HepG2 (cell line): ENCODE data around the gene TOM1L2. TPM values are rescaled to one million over a fixed set of nuclear protein-coding genes. Genes with fewer than 3 reads are reported as not detected.
A peak's percentile ranks its signal among the peaks of the same experiment; 100 is the strongest.

Experiments used
- ATAC-seq: fragments of 200-7000 bp; cut with Tn5 transposase; 3 replicates; pipeline ENCODE4 v1.9.1; 2020; ENCODE audit warnings: mild to moderate bottlenecking, moderate library complexity
- BruUV-seq: library from RNA; stranded (reverse); fragments of 400-500 nt; replicated peaks from 2 replicates; lab custom pipeline; 2021; lab: Mats Ljungman, UMichigan
- CTCF ChIA-PET: fragments of 300-600 bp; formaldehyde crosslinking; extraction: SDS; loops from one replicate; lab custom pipeline; 2021; ENCODE audit warnings: low total read pairs, inconsistent platforms, low intra/inter-chr PET ratio; lab: Yijun Ruan, JAX
- POLR2A ChIA-PET: fragments of 350-600 bp; sonication (Branson Sonifier 250); formaldehyde crosslinking; loops from one replicate; lab custom pipeline; 2020; ENCODE audit warnings: antibody characterized with exemption, inconsistent platforms; lab: Yijun Ruan, JAX
- DNase-seq: peaks from one replicate; pipeline ENCODE4 v3.0.0-alpha.2; 2015; ENCODE audit warnings: low spot score
- FAIRE-seq: peaks from 3 replicates; lab custom pipeline; 2011; peaks lifted over from hg19 to GRCh38; lab: Jason Lieb, UNC
- H2AFZ ChIP-seq: one replicate; pipeline ENCODE4 v1.6.1; 2011; ENCODE audit warnings: low read length, inconsistent platforms
- H3K27ac ChIP-seq: fragments of 300-600 bp; 3 replicates; pipeline ENCODE4 v1.8.0; 2011; ENCODE audit warnings: mixed run types, mild to moderate bottlenecking, mixed read lengths, low read length, inconsistent platforms; ENCODE audit not compliant: insufficient read depth; ENCODE audit errors: extremely low read length
- H3K27me3 ChIP-seq, 2 experiments: fragments of 200-600 bp in 1 of 2; 2 replicates in 1 of 2; 3 replicates in 1 of 2; pipeline versions ENCODE4 v1.6.0 to v1.8.0; 2011; ENCODE audit warnings: low read length in 2 of 2, mild to moderate bottlenecking in 2 of 2, moderate library complexity in 2 of 2, inconsistent platforms in 1 of 2; ENCODE audit not compliant: insufficient read depth in 2 of 2, control insufficient read depth in 1 of 2
- H3K36me3 ChIP-seq, 2 experiments: fragments of 200-600 bp in 1 of 2; replicated peaks in 1 of 2; 2 replicates in 1 of 2; 3 replicates in 1 of 2; pipeline versions ENCODE4 v1.5.1 to v1.8.0; 2011; ENCODE audit warnings: low read length in 2 of 2, inconsistent platforms in 1 of 2; ENCODE audit not compliant: insufficient read depth in 2 of 2, control insufficient read depth in 1 of 2
- H3K4me1 ChIP-seq: 2 replicates; pipeline ENCODE4 v1.5.1; 2012; ENCODE audit warnings: low read length, inconsistent platforms; ENCODE audit not compliant: insufficient read depth
- H3K4me2 ChIP-seq: 2 replicates; pipeline ENCODE4 v1.6.0; 2011; ENCODE audit warnings: low read depth, low read length, inconsistent platforms
- H3K4me3 ChIP-seq, 3 experiments: fragments of 200-600 bp in 1 of 3; sonication (generic), shearing (Covaris generic) in 1 of 3; replicated peaks in 1 of 3; 2 replicates each; pipeline ENCODE4 v1.5.1; 2011 to 2016; ENCODE audit warnings: low read length in 3 of 3, inconsistent platforms in 2 of 3, low read depth in 2 of 3, mild to moderate bottlenecking in 2 of 3, control low read depth in 1 of 3, mixed read lengths in 1 of 3; ENCODE audit not compliant: insufficient read depth in 1 of 3
- H3K79me2 ChIP-seq: one replicate; pipeline ENCODE4 v1.6.1; 2011; ENCODE audit warnings: low read length, inconsistent platforms; ENCODE audit not compliant: insufficient read depth
- H3K9ac ChIP-seq: 2 replicates; pipeline ENCODE4 v1.6.0; 2011; ENCODE audit warnings: mild to moderate bottlenecking, low read depth, low read length, inconsistent platforms; ENCODE audit not compliant: insufficient read depth
- H3K9me3 ChIP-seq: 2 replicates; pipeline ENCODE4 v1.5.1; 2012; ENCODE audit warnings: mild to moderate bottlenecking, low read length
- H4K20me1 ChIP-seq: 2 replicates; pipeline ENCODE4 v1.6.0; 2011; ENCODE audit warnings: inconsistent platforms, mild to moderate bottlenecking, low read length, moderate library complexity; ENCODE audit not compliant: insufficient read depth
- ZFP90 ChIP-seq: sonication (generic); formaldehyde crosslinking; IDR thresholded peaks from 2 replicates; pipeline ENCODE4 v1.8.0; 2022; ENCODE audit warnings: missing genetic modification reagents, mild to moderate bottlenecking, inconsistent platforms, borderline replicate concordance
- ZMYM3 ChIP-seq: sonication (generic); formaldehyde crosslinking; IDR thresholded peaks from 2 replicates; pipeline ENCODE4 v1.5.1; 2020; ENCODE audit warnings: mild to moderate bottlenecking, missing genetic modification reagents
- ZNF564 ChIP-seq: sonication (generic); formaldehyde crosslinking; IDR thresholded peaks from 2 replicates; pipeline ENCODE4 v1.8.1; 2023; ENCODE audit warnings: mild to moderate bottlenecking, missing genetic modification reagents
- WGBS: methylation state at CpG from one replicate; pipeline ENCODE4 v1.1.6; 2017; ENCODE audit warnings: low lambda C conversion rate; 5-methylcytosine and 5-hydroxymethylcytosine counted together
- in situ Hi-C: cut with HindIII; loops from 2 replicates; pipeline ENCODE4 v1.10.0; 2017; ENCODE audit warnings: low pct_unique_long_range_greater_than_20kb; ENCODE audit not compliant: extremely low pct_ligation_motif_present
- intact Hi-C: fragments of 100-400 bp; cut with micrococcal nuclease; formaldehyde crosslinking; loops from one replicate; pipeline ENCODE4 v1.10.0; 2022; ENCODE audit not compliant: unreplicated experiment
- polyA plus RNA-seq, 8 experiments: library from polyadenylated mRNA; depleted of rRNA in 3 of 8; stranded (reverse) in 7 of 8; unstranded in 1 of 8; fragments of >200 nt; fragmentation: Illumina TruSeq in 4 of 8; extraction: Trizol in 4 of 8; gene quantifications; 2 replicates each; pipeline versions ENCODE4 v1.2.1 to v1.2.3, GENCODE V29; 2011 to 2016; ENCODE audit warnings: low read depth in 4 of 8, missing spikeins in 1 of 8, mixed read lengths in 1 of 8; ENCODE audit not compliant: insufficient read depth in 1 of 8
- total RNA-seq, 5 experiments: library from RNA; depleted of rRNA; stranded (reverse); fragments of >200 nt; fragmentation: Illumina TruSeq; extraction: Trizol; gene quantifications; 2 replicates each; pipeline ENCODE4 v1.2.3, GENCODE V29; 2016; ENCODE audit warnings: low read depth in 1 of 5
- TF ChIP-seq, protein P1 (sequence below): sonication (generic); formaldehyde crosslinking; IDR thresholded peaks from 2 replicates; pipeline ENCODE4 v1.5.1; 2020; ENCODE audit warnings: missing genetic modification reagents, mild to moderate bottlenecking, borderline replicate concordance

The TOM1L2 gene
- total and polyA plus RNA-seq, 2 of the 13 experiments (the other 11 are each of a cell fraction or from before 2014, with no cell fraction given) = 4.7 to 7.4 TPM

DNA sequence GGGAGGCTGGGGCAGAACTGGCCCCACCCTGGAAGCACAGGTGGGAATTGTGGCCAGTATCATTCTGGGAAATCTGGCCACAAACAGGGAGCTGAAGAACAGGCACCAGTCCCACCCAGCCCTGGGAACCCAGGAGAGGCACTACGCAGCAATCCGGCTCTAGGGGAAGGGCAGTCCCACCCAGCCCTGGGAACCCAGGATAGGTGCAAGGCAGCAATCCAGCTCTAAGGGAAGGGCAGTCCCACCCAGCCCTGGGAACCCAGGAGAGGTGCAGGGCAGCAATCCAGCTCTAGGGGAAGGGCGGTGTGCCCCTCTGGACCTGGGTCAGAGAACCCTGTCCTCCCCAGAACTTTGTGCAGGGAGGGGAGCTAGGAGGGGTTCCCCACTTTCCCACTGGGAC lies 7.6 kb upstream of the TOM1L2 start:
- CTCF ChIA-PET = no interaction called here
- Histone ChIP-seq H3K4me3 (no peak overlapping the region), H3K9ac (no peak overlapping the region), H2AFZ (no peak overlapping the region), H4K20me1 (no peaks in the 10 kb centered on the region), H3K36me3 (no peaks in the 10 kb centered on the region), H3K27me3 (peaks cover 8 to 35% of the 10 kb centered on the region in 2 experiments; a peak in 4 of 5 replicates), H3K79me2 (no peaks in the 10 kb centered on the region), H3K27ac (no peak overlapping the region), H3K4me1 (peaks cover 17% of the 10 kb centered on the region), H3K9me3 (no peaks in the 10 kb centered on the region), H3K4me2 (no peak overlapping the region)
- WGBS = 80% methylated on average over 1 of the region's 3 CpGs
- FAIRE-seq (no peak), ATAC-seq (no peak), DNase-seq (no peak)
- intact Hi-C loops (no loop called here), in situ Hi-C loops (no loop called here)
- POLR2A ChIA-PET = no interaction called here
- BruUV-seq = no TSS peak
- TF ChIP-seq ZNF564 (CRISPR knock-in tag) = peak; percentile 95; the same call in 1 of the 2 replicates
- TF ChIP-seq, protein P1, sequence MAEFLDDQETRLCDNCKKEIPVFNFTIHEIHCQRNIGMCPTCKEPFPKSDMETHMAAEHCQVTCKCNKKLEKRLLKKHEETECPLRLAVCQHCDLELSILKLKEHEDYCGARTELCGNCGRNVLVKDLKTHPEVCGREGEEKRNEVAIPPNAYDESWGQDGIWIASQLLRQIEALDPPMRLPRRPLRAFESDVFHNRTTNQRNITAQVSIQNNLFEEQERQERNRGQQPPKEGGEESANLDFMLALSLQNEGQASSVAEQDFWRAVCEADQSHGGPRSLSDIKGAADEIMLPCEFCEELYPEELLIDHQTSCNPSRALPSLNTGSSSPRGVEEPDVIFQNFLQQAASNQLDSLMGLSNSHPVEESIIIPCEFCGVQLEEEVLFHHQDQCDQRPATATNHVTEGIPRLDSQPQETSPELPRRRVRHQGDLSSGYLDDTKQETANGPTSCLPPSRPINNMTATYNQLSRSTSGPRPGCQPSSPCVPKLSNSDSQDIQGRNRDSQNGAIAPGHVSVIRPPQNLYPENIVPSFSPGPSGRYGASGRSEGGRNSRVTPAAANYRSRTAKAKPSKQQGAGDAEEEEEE = no peak

DNA sequence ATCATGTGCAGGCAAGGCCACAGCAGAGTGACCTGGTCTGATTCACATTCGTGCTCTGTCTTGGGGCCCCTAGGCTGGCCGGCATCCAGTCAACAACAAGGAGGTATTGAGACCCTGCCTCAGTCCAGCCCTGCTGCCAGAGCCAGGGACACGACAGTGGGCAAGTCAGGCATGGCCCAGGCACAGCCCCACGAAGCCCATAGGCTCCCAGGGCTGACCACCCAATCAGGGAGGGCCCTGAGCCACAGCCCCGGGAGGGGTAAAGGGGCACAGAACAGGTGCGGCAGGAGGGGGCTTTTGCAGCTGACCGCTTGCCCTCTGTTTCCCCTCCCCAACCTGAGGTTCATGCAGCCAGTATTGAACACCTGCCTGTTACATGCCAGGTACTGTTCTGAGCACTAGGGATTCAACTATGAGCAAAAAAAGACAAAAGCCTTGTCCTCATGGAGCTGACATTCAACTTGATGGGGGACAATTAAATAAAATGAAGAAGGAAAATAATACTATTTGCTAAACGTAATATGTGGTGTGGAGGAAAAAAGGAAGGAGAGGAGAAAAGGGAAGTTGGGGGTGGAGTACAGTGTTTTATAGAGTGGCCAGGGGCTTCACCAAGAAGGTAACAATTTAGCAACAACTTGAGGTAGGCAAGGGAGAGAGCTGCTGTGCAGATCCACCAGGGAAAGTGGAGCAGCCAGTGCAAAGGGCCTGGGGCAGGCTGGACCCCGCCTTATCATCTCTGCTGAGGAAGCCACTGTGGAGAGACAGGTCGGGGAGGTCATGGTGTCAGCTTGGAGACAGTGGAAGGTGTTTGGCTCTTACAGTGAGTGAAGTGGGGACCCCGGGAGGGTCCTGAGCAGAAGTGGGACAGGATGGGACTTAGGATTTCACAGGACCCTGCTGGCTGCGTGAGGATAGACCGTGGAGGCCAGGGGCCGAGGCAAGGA lies 6.6 kb upstream of the TOM1L2 start:
- intact Hi-C loops = no loop called here
- Histone ChIP-seq H3K4me3 (no peak overlapping the region), H3K4me1 (peaks cover 14% of the 10 kb centered on the region), H3K36me3 (no peaks in the 10 kb centered on the region), H3K27me3 (peaks cover 8 to 35% of the 10 kb centered on the region in 2 experiments; a peak in 4 of 5 replicates), H3K4me2 (no peak overlapping the region), H3K79me2 (no peaks in the 10 kb centered on the region), H3K9ac (no peak overlapping the region), H2AFZ (no peak overlapping the region), H3K9me3 (no peaks in the 10 kb centered on the region), H3K27ac (no peak overlapping the region), H4K20me1 (no peaks in the 10 kb centered on the region)
- ATAC-seq (no peak), DNase-seq (no peak), FAIRE-seq (no peak)
- no TSS peak for BruUV-seq
- ChIA-PET POLR2A (no interaction called here), CTCF (no interaction called here)
- peak; percentile 54; the same call in 1 of the 2 replicates for TF ChIP-seq ZMYM3 (CRISPR knock-in tag)
- TF ChIP-seq ZFP90 (CRISPR knock-in tag) = no peak
- in situ Hi-C loops = no loop called here
- WGBS = 42% methylated on average over 11 of the region's 14 CpGs
